ENCODE measurements around the gene PRRC2B. TPM values are rescaled to one million over a fixed set of nuclear protein-coding genes. Genes with fewer than 3 reads are reported as not detected.

Gene PRRC2B
- total RNA-seq, 1 experiment from 2014 or later = 170 TPM

- TF ChIP-seq CTCF (IDR thresholded peaks at IDR 0.05 in 2 of 3, conservative IDR thresholded peaks at IDR 0.05 in 1 of 3; ENCODE audit: borderline replicate concordance in 1 of 3, insufficient read depth in 1 of 3, low read depth in 2 of 3, low read length in 2 of 3) (no peak), ZNF274 (IDR thresholded peaks at IDR 0.05; ENCODE audit: low read depth, low read length) (no peak), SIN3A (IDR thresholded peaks at IDR 0.05; ENCODE audit: low read depth) (no peak), ZBTB33 (IDR thresholded peaks at IDR 0.05; ENCODE audit: extremely low read depth, insufficient replicate concordance, low read length) (no peak)
These were observed 80.8 kb downstream of the PRRC2B start (continued) for GRCh38 chr9:131474711-131475110.

GRCh38 chr9:131475111-131475955, 81.4 kb downstream of the PRRC2B start:
- no peaks in the 10 kb centered on the region for H3K9me2 ChIP-seq (ENCODE audit: insufficient read depth)
- ChIA-PET POLR2A (no interaction called here), RAD21 (ENCODE audit: low non-redundant PET in 1 of 2, low total read pairs in 2 of 2, uncharacterized antibody in 2 of 2, unreplicated experiment in 2 of 2) (no interaction called here), CTCF (no interaction called here)
- ATAC-seq (no peak), DNase-seq (ENCODE audit: low read depth, low spot score) (no peak)
- H3K27me3 ChIP-seq (ENCODE audit: insufficient read depth, low read length) = no peaks in the 10 kb centered on the region
- peaks cover 84% of the 10 kb centered on the region for H3K79me2 ChIP-seq (ENCODE audit: insufficient read depth, low read length)
- intact Hi-C loops (cut with micrococcal nuclease) = no loop called here
- TF ChIP-seq EGR1 (IDR thresholded peaks at IDR 0.05; ENCODE audit: low read depth) (no peak), CEBPB (IDR thresholded peaks at IDR 0.05; ENCODE audit: low read depth) (no peak), ELF1 (IDR thresholded peaks at IDR 0.05; ENCODE audit: borderline replicate concordance, low read depth) (no peak), POLR2AphosphoS5 (IDR thresholded peaks at IDR 0.05; ENCODE audit: low read depth, low read length) (no peak), CTCF (IDR thresholded peaks at IDR 0.05 in 2 of 3, conservative IDR thresholded peaks at IDR 0.05 in 1 of 3; ENCODE audit: borderline replicate concordance in 1 of 3, insufficient read depth in 1 of 3, low read depth in 2 of 3, low read length in 2 of 3) (no peak), MAX (IDR thresholded peaks at IDR 0.05) (no peak), SRF (IDR thresholded peaks at IDR 0.05; ENCODE audit: low read depth) (no peak), TCF7L2 (IDR thresholded peaks at IDR 0.05; ENCODE audit: borderline replicate concordance, extremely low read depth, insufficient read depth, insufficient read length) (no peak), EZH2phosphoT487 (IDR thresholded peaks at IDR 0.05; ENCODE audit: borderline replicate concordance) (no peak), ZFX (IDR thresholded peaks at IDR 0.05) (no peak), POLR2A (IDR thresholded peaks at IDR 0.05; ENCODE audit: borderline replicate concordance, extremely low read depth, insufficient read depth, insufficient read length) (no peak), CBX3 (IDR thresholded peaks at IDR 0.05; ENCODE audit: low read depth) (no peak), SIN3A (IDR thresholded peaks at IDR 0.05; ENCODE audit: low read depth) (no peak), RAD21 (IDR thresholded peaks at IDR 0.05; ENCODE audit: low read depth) (no peak)
- no peaks in the 10 kb centered on the region for H3K9me3 ChIP-seq (ENCODE audit: control insufficient read depth in 1 of 2, insufficient read depth in 1 of 2, low read depth in 1 of 2, low read length in 2 of 2)
- no peak overlapping the region for H3K4me3 ChIP-seq (replicated peaks in 1 of 2; ENCODE audit: low read depth in 1 of 2, low read length in 2 of 2)
- no peak overlapping the region for H2AFZ ChIP-seq (ENCODE audit: low read depth, low read length, poor library complexity, severe bottlenecking)
- H3K27ac ChIP-seq (ENCODE audit: low read depth, low read length) = no peak overlapping the region
- H3K36me3 ChIP-seq (ENCODE audit: control insufficient read depth in 1 of 2, insufficient read depth in 2 of 2, low read length in 2 of 2) = peaks cover 61 to 77% of the 10 kb centered on the region in 2 experiments
- no peak overlapping the region for H3K4me2 ChIP-seq (ENCODE audit: low read length)
- no peak overlapping the region for H3K9ac ChIP-seq (ENCODE audit: low read length)
- H4K20me1 ChIP-seq (ENCODE audit: insufficient read depth) = peaks cover 6% of the 10 kb centered on the region; the same call in 1 of the 2 replicates
- BruUV-seq (replicated peaks) = TSS peak; percentile 17
- H3K4me1 ChIP-seq (ENCODE audit: control insufficient read depth in 1 of 2, insufficient read depth in 2 of 2, low read length in 2 of 2) = no peaks in the 10 kb centered on the region

Data from HCT116 (cell line).